GM23338 (cell line): ENCODE results near the gene ZDHHC3.

Experiments used
- EZH2 ChIP-seq: fragments of 200-600 bp; sonication (generic); IDR thresholded peaks from one replicate; pipeline ENCODE4 v1.8.0; 2017; ENCODE audit warnings: antibody characterized with exemption, mild to moderate bottlenecking, low read depth; ENCODE audit not compliant: unreplicated experiment
- POLR2AphosphoS5 ChIP-seq: IDR thresholded peaks from 2 replicates; pipeline ENCODE4 v1.6.1; 2016; ENCODE audit warnings: antibody characterized with exemption, low read depth
- TF ChIP-seq, protein P1 (sequence below), 2 experiments: fragments of 200-600 bp in 1 of 2; sonication (generic) in 1 of 2; conservative IDR thresholded peaks; 2 replicates each; pipeline versions ENCODE4 v1.5.1 to v1.6.1; 2016 to 2017; ENCODE audit warnings: antibody characterized with exemption in 2 of 2, low read depth in 2 of 2, mild to moderate bottlenecking in 2 of 2, moderate library complexity in 1 of 2

- TF ChIP-seq, protein P1, sequence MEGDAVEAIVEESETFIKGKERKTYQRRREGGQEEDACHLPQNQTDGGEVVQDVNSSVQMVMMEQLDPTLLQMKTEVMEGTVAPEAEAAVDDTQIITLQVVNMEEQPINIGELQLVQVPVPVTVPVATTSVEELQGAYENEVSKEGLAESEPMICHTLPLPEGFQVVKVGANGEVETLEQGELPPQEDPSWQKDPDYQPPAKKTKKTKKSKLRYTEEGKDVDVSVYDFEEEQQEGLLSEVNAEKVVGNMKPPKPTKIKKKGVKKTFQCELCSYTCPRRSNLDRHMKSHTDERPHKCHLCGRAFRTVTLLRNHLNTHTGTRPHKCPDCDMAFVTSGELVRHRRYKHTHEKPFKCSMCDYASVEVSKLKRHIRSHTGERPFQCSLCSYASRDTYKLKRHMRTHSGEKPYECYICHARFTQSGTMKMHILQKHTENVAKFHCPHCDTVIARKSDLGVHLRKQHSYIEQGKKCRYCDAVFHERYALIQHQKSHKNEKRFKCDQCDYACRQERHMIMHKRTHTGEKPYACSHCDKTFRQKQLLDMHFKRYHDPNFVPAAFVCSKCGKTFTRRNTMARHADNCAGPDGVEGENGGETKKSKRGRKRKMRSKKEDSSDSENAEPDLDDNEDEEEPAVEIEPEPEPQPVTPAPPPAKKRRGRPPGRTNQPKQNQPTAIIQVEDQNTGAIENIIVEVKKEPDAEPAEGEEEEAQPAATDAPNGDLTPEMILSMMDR (conservative IDR thresholded peaks at IDR 0.05; ENCODE audit: low read depth in 2 of 2) = no peak
- TF ChIP-seq EZH2 (no peak), POLR2AphosphoS5 (no peak)
Measured at GRCh38 chr3:45002720-45003119, 26.7 kb upstream of the ZDHHC3 start.
